ENCODE data around the gene FAM241B.

Gene FAM241B

GRCh38 chr10:69620625-69621024, 9.4 kb upstream of the FAM241B start:
- Histone ChIP-seq H3K4me1 (ENCODE audit: control insufficient read depth, insufficient read depth, low read length) (no peaks in the 10 kb centered on the region), H3K9me3 (replicated peaks; ENCODE audit: low read length) (no peaks in the 10 kb centered on the region), H3K4me3 (ENCODE audit: low read length) (no peak overlapping the region), H3K27me3 (ENCODE audit: control insufficient read depth, insufficient read depth, low read length) (peaks cover 59% of the 10 kb centered on the region), H3K9ac (ENCODE audit: low read depth, low read length) (no peak overlapping the region), H3K4me2 (ENCODE audit: low read length) (no peak overlapping the region), H3K36me3 (ENCODE audit: insufficient read depth, low read length) (no peaks in the 10 kb centered on the region)

GRCh38 chr10:69624245-69624786, 5.7 kb upstream of the FAM241B start:
- Histone ChIP-seq H3K4me3 (ENCODE audit: low read length) (no peak overlapping the region), H3K4me1 (ENCODE audit: control insufficient read depth, insufficient read depth, low read length) (no peaks in the 10 kb centered on the region), H3K9ac (ENCODE audit: low read depth, low read length) (no peak overlapping the region), H3K9me3 (replicated peaks; ENCODE audit: low read length) (no peaks in the 10 kb centered on the region), H3K27me3 (ENCODE audit: control insufficient read depth, insufficient read depth, low read length) (peaks cover 73% of the 10 kb centered on the region), H3K4me2 (ENCODE audit: low read length) (no peak overlapping the region), H3K36me3 (ENCODE audit: insufficient read depth, low read length) (no peaks in the 10 kb centered on the region)

GRCh38 chr10:69626826-69627225, 3.2 kb upstream of the FAM241B start:
- H3K9ac ChIP-seq (ENCODE audit: low read depth, low read length) = no peak overlapping the region
- H3K4me2 ChIP-seq (ENCODE audit: low read length) = no peak overlapping the region
- H3K36me3 ChIP-seq (ENCODE audit: insufficient read depth, low read length) = no peaks in the 10 kb centered on the region
- no peak overlapping the region for H3K4me3 ChIP-seq (ENCODE audit: low read length)
- no peaks in the 10 kb centered on the region for H3K4me1 ChIP-seq (ENCODE audit: control insufficient read depth, insufficient read depth, low read length)
- no peaks in the 10 kb centered on the region for H3K9me3 ChIP-seq (replicated peaks; ENCODE audit: low read length)
- peaks cover 70% of the 10 kb centered on the region for H3K27me3 ChIP-seq (ENCODE audit: control insufficient read depth, insufficient read depth, low read length)

DNA sequence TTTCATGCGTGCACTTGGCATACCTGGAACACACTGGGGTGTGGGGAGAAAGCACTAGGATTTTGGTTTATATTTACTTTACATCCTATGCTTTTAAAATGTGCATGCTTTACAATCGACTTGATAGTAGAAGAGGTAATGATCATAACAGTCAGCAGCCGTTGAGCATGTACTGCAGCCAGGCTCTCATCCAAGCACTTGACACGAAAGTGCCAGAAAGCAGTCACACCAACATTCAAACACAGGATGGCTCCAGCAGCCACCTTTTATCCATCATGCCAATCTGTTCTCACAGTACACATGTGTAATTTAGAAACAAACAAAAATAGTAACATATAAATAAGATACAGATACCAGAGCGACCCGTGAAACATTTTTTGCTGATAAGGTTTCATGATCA, 1.2 kb upstream of the FAM241B start:
- Histone ChIP-seq H3K4me2 (ENCODE audit: low read length) (no peak overlapping the region), H3K27me3 (ENCODE audit: control insufficient read depth, insufficient read depth, low read length) (peaks cover 66% of the 10 kb centered on the region), H3K9me3 (replicated peaks; ENCODE audit: low read length) (no peaks in the 10 kb centered on the region), H3K36me3 (ENCODE audit: insufficient read depth, low read length) (no peaks in the 10 kb centered on the region), H3K9ac (ENCODE audit: low read depth, low read length) (no peak overlapping the region), H3K4me3 (ENCODE audit: low read length) (no peak overlapping the region), H3K4me1 (ENCODE audit: control insufficient read depth, insufficient read depth, low read length) (no peaks in the 10 kb centered on the region)

GRCh38 chr10:69629519-69629896, 539 bp upstream of the FAM241B start:
- Histone ChIP-seq H3K9ac (ENCODE audit: low read depth, low read length) (no peak overlapping the region), H3K27me3 (ENCODE audit: control insufficient read depth, insufficient read depth, low read length) (peaks cover 60% of the 10 kb centered on the region), H3K4me2 (ENCODE audit: low read length) (peak overlapping the region; percentile 76), H3K36me3 (ENCODE audit: insufficient read depth, low read length) (no peaks in the 10 kb centered on the region), H3K9me3 (replicated peaks; ENCODE audit: low read length) (no peaks in the 10 kb centered on the region), H3K4me1 (ENCODE audit: control insufficient read depth, insufficient read depth, low read length) (no peaks in the 10 kb centered on the region), H3K4me3 (ENCODE audit: low read length) (no peak overlapping the region)

DNA sequence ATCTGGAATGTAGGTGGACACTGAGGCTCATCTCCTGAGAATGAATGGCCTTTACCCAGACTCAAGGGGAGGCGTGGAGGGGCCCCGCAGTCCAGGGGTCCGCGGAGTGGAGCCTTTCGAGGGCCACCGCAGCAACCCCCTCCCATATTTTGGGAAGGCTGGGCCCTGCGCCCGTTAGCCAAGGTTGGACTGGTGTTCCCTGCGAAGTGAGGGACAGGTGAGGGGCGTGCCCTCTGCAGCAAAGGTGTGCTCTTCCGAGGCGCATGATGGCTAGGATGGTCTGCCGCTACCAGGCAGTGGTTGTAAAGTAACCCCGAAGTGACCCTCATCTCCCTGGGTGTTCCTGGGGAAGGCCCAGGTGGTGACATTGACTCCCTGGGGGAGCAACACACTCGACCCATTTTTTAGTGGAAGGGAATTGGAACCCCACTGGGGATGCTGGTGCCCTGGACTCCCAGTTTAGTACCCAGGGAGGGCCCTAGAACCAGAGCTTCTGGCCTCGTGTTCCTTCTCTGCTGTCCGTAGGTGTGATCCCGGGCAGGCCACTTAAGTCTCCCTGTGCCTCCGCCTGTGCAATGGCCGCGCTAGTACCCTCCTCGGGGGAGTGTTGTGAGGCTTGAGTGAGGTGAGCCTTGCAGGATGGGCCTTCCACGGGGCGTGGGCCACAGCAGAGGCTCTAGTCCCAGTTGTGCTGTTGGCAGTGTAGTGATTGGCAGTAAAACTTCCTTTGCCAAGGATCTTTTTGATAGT, 779 bp downstream of the FAM241B start:
- H3K4me3 ChIP-seq (ENCODE audit: low read length) = peak overlapping the region; percentile 61
- no peak overlapping the region for H3K9ac ChIP-seq (ENCODE audit: low read depth, low read length)
- H3K4me1 ChIP-seq (ENCODE audit: control insufficient read depth, insufficient read depth, low read length) = no peaks in the 10 kb centered on the region
- peaks cover 62% of the 10 kb centered on the region for H3K27me3 ChIP-seq (ENCODE audit: control insufficient read depth, insufficient read depth, low read length)
- no peaks in the 10 kb centered on the region for H3K9me3 ChIP-seq (replicated peaks; ENCODE audit: low read length)
- H3K4me2 ChIP-seq (ENCODE audit: low read length) = peak overlapping the region; percentile 76
- H3K36me3 ChIP-seq (ENCODE audit: insufficient read depth, low read length) = no peaks in the 10 kb centered on the region

DNA sequence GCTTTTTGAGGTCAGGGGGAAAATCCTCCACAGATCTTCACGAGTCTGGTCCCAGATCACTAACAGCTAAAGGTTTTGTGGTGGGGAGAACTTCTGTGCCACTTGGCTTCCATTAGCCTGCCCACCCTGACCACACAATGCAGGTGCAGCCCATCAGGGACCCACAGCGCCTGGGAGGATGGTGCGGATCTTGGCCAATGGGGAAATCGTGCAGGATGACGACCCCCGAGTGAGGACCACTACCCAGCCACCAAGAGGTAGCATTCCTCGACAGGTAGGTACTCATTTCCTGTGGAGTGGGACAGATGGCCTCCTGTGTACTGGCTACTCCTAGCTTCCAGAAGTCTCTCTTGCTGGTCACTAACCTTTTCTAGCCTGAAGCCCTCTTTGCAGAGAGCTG, 1.5 kb downstream of the FAM241B start:
- no peak overlapping the region for H3K9ac ChIP-seq (ENCODE audit: low read depth, low read length)
- H3K27me3 ChIP-seq (ENCODE audit: control insufficient read depth, insufficient read depth, low read length) = peaks cover 66% of the 10 kb centered on the region
- H3K4me3 ChIP-seq (ENCODE audit: low read length) = no peak overlapping the region
- H3K4me1 ChIP-seq (ENCODE audit: control insufficient read depth, insufficient read depth, low read length) = no peaks in the 10 kb centered on the region
- H3K36me3 ChIP-seq (ENCODE audit: insufficient read depth, low read length) = no peaks in the 10 kb centered on the region
- H3K4me2 ChIP-seq (ENCODE audit: low read length) = no peak overlapping the region
- H3K9me3 ChIP-seq (replicated peaks; ENCODE audit: low read length) = no peaks in the 10 kb centered on the region

- no peaks in the 10 kb centered on the region for H3K9me3 ChIP-seq (replicated peaks; ENCODE audit: low read length)
- no peak overlapping the region for H3K9ac ChIP-seq (ENCODE audit: low read depth, low read length)
- no peaks in the 10 kb centered on the region for H3K4me1 ChIP-seq (ENCODE audit: control insufficient read depth, insufficient read depth, low read length)
- no peak overlapping the region for H3K4me2 ChIP-seq (ENCODE audit: low read length)
- H3K36me3 ChIP-seq (ENCODE audit: insufficient read depth, low read length) = no peaks in the 10 kb centered on the region
- H3K4me3 ChIP-seq (ENCODE audit: low read length) = no peak overlapping the region
- peaks cover 67% of the 10 kb centered on the region for H3K27me3 ChIP-seq (ENCODE audit: control insufficient read depth, insufficient read depth, low read length)
Measured at GRCh38 chr10:69632516-69633199, 2.6 kb downstream of the FAM241B start.

- Histone ChIP-seq H3K4me2 (ENCODE audit: low read length) (no peak overlapping the region), H3K36me3 (ENCODE audit: insufficient read depth, low read length) (no peaks in the 10 kb centered on the region), H3K4me1 (ENCODE audit: control insufficient read depth, insufficient read depth, low read length) (no peaks in the 10 kb centered on the region), H3K27me3 (ENCODE audit: control insufficient read depth, insufficient read depth, low read length) (peaks cover 60% of the 10 kb centered on the region), H3K4me3 (ENCODE audit: low read length) (no peak overlapping the region), H3K9me3 (replicated peaks; ENCODE audit: low read length) (no peaks in the 10 kb centered on the region), H3K9ac (ENCODE audit: low read depth, low read length) (no peak overlapping the region)
Measured at GRCh38 chr10:69633673-69634635, 3.9 kb downstream of the FAM241B start.

DNA sequence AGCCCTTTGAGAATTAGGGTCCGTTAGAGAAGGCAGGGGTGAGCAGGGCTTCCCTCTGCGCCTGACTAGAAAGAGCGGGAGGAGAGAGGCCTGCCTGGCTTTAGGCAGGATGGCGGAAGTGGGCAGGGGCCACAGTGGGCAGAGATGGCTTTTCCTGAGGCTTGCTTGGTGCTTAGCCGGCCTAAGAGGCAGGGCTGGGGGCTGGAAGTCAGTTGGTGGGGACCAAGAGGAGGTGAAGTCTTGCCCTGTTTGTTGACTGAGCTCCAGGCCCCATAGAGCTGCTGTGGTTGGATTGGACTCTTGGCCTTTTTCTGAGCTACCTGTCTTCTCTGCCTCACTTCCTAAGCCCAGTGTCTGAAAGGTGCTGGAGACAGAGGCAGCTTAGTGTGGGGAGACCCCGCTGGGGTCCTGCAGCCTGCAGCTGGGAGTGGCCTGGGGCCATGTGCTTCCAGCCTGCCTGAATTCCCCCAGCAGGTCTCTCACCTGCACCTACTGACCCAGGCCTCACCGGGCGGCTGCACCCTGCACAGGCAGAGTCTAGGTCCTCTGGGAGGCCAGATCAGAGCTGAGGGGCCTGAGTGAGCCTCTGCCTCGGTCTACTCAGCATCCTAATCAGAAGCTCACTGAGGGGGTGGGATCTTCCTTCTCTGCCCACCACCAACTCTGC, 4.8 kb downstream of the FAM241B start:
- H3K4me3 ChIP-seq (ENCODE audit: low read length) = no peak overlapping the region
- H3K4me1 ChIP-seq (ENCODE audit: control insufficient read depth, insufficient read depth, low read length) = no peaks in the 10 kb centered on the region
- H3K36me3 ChIP-seq (ENCODE audit: insufficient read depth, low read length) = no peaks in the 10 kb centered on the region
- no peaks in the 10 kb centered on the region for H3K9me3 ChIP-seq (replicated peaks; ENCODE audit: low read length)
- peaks cover 54% of the 10 kb centered on the region for H3K27me3 ChIP-seq (ENCODE audit: control insufficient read depth, insufficient read depth, low read length)
- H3K9ac ChIP-seq (ENCODE audit: low read depth, low read length) = no peak overlapping the region
- H3K4me2 ChIP-seq (ENCODE audit: low read length) = no peak overlapping the region

Data from skeletal muscle satellite cell (primary cell).